CD4-positive, alpha-beta T cell treated with Interleukin-1 beta for 1 hour (primary cell): ENCODE results near the gene SF3A2.

ENCODE experiments used
- DNase-seq, 2 donors: peaks; one replicate each; pipeline ENCODE4 v3.0.0-alpha.2; 2020 to 2022

The SF3A2 gene

GRCh38 chr19:2243274-2244124 is 6.9 kb downstream of the SF3A2 start:
- DNase-seq = no peak

GRCh38 chr19:2244125-2244411 is 7.4 kb downstream of the SF3A2 start:
- DNase-seq = no peak

GRCh38 chr19:2244486-2244885 is 7.9 kb downstream of the SF3A2 start:
- DNase-seq = no peak

- DNase-seq = no peak
Observed at GRCh38 chr19:2245273-2245672, 8.6 kb downstream of the SF3A2 start.

- DNase-seq = no peak
Observed at GRCh38 chr19:2246014-2246620, 9.5 kb downstream of the SF3A2 start.

GRCh38 chr19:2246801-2247361 is 10.3 kb downstream of the SF3A2 start:
- no peak for DNase-seq

GRCh38 chr19:2247433-2248101 is 10.9 kb downstream of the SF3A2 start:
- no peak for DNase-seq

GRCh38 chr19:2248136-2249009 is 11.7 kb downstream of the SF3A2 start:
- no peak for DNase-seq

- no peak for DNase-seq
Observed at GRCh38 chr19:2249010-2249866, 12.6 kb downstream of the SF3A2 start, which contains the start of gene AMH. Gene AMH, plus strand, starts transcription at chr19:2249323. Its CDS starts 10 bp downstream, at chr19:2249333.

GRCh38 chr19:2249880-2250765 is 13.5 kb downstream of the SF3A2 start:
- no peak for DNase-seq

GRCh38 chr19:2250766-2251105 is 14.1 kb downstream of the SF3A2 start:
- no peak for DNase-seq

GRCh38 chr19:2251106-2252054 is 14.8 kb downstream of the SF3A2 start:
- no peak for DNase-seq

GRCh38 chr19:2252055-2252796 is 15.6 kb downstream of the SF3A2 start:
- no peak for DNase-seq

GRCh38 chr19:2252797-2253105 is 16.1 kb downstream of the SF3A2 start:
- DNase-seq = no peak

GRCh38 chr19:2253106-2254063 is 16.8 kb downstream of the SF3A2 start:
- peak; percentile 54 to 69 for DNase-seq

GRCh38 chr19:2254064-2254872 is 17.6 kb downstream of the SF3A2 start:
- DNase-seq = no peak
